UCSD-AML1 (cell line): ENCODE data around the gene FAM111A.

Experiments
- DNase-seq: peaks from one replicate; lab custom pipeline; 2025; ENCODE audit not compliant: unreplicated experiment; lab: John Stamatoyannopoulos, UW

The FAM111A gene

GRCh38 chr11:59141191-59141590, 1.5 kb upstream of the FAM111A start:
- DNase-seq = no peak

DNA sequence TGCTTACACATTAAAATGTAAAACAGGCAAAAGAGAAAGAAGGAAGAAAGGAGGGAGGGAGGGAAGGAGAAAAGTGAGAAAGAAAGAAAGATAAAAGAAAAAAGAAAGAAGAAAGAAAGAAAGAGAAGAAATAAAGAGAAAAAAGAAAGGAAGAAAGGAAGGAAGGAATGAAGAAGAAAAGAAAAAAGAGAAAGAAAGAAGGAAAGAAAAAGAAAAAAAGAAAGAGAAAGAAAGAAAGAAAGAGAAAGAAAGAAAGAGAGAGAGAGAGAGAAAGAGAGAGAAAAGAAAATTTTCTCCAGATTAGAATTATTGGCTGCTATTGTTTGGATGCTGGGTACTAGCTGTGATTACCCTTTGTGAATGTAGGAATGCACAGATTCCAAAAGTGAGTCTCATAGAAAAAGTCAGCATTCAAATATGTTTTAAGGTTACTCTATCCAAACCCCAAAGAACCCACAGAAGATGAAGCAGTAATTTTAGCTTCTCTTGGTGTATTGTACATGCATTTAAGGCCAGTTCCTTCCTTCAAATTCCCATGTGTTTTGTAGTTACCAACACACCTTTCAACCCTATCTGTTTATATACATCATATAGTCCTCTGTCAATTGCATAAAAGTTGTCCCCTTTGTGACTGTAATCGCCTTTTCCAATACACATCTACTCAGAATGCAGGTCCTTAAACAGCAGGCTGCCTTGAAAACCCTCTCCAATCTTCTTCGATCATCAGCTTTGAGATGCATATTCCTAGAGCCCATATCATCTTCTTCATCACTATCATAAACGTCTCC, 789 bp upstream of the FAM111A start:
- no peak for DNase-seq

GRCh38 chr11:59144096-59144495, 1.4 kb downstream of the FAM111A start:
- no peak for DNase-seq

DNA sequence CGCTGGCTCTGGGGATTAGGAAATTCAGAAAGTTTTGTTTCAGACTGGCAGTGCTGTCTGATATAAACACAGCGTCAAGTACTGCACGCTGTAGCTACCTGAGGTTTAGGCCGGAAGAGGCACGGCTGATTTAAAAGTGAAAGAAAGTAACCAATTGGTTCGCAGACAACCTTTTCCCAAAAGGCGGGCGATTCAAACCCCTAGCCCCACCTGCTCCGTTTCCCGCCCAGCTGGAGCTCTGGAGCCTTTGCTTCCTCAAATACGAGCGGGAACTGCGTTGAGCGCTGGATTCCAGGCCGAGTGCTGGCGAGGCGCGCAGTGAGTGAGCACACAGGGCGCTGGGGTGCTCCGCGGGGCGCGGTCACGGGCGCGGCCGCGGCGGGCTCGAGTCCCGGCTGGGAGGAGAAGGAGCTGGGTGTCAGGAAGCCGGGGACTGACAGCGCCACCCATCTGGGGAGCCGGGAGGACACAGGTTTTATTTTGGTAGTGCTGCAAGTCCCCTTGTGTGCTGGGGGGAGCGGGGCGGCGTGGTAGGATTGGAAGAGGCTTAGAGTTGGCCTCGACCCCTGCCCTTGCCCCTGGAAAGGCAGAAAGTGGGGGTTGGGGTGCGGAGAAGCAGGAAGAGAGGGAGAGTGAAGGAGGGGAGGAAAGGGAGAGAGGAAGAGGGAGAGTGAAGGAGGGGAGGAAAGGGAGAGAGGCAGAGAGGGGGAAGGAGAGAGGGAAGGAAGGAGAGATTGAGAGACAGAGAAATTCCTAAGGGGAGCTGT, 2.1 kb downstream of the FAM111A start:
- peak; percentile 78 for DNase-seq

DNA sequence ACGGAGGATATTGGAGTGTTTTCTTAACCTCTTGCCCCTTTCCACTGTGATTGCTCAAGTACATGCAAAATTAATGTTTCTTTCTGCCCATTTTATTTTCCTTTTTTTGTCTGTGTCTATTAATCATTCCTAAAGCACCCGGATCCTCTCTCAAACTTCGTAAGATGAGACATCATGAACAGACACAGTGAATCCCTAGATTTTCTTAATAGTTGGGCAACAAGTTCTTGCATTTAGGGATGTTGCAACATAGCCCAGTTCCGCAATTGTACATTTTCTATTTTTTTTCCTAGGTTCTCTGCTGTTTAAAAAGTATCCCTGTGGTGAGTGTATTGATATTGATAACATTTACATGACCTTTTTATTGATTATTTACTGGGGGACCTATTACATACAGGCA, 2.9 kb downstream of the FAM111A start:
- DNase-seq = no peak

DNA sequence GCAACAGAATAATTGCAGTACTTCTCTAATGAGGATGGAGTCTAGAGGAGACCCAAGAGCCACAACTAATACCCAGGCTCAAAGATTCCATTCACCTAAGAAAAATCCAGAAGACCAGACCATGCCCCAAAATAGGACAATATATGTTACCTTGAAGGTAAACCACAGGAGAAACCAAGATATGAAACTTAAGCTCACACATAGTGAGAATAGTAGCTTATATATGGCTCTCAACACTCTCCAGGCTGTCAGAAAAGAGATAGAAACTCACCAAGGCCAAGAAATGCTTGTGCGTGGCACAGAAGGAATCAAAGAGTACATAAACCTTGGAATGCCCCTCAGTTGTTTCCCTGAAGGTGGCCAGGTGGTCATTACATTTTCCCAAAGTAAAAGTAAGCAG, 9.1 kb downstream of the FAM111A start:
- DNase-seq = no peak

- DNase-seq = no peak
Measured at GRCh38 chr11:59152312-59152951, 9.8 kb downstream of the FAM111A start.

GRCh38 chr11:59154610-59155009, 12.0 kb downstream of the FAM111A start:
- no peak for DNase-seq

DNA sequence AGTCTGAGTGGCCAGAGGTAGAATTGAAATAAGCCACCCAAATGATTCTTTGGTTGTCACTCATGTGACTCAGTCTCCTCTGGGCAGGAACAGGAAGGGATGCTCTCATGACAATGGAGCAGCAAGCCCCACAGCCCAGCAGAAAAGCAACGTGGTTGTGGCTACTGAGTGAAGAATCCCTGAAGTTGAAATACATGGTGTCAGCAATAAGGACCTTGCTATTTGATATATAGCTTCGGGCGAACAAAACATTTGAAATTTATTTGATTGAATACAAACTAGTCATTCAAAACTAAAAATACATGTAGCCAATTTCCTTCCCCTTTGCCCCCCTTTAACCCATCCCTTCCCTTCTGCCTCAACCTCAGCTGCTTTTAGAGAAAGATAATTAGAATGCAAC, 14.8 kb downstream of the FAM111A start:
- DNase-seq = no peak

- DNase-seq = peak; percentile 25
Measured at GRCh38 chr11:59158206-59159068, 15.8 kb downstream of the FAM111A start.

DNA sequence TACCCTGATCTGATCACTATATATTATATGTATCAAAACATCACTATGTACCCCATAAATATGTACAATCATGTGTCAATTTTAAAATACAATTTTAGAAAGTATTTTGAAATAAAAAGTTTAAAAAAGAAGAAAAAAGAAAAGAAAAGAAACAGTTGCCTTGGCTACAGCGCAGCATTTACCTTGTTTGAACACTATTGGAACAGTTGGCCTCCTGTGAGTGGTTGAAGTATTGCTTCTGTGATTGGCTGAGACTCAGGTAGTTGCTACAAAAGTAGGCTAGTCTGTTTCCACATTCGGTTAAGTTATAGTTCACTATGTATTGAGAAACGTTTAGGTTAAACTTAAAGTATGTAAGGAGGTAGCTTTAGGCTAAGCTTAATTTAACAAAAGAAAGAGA, 21.4 kb downstream of the FAM111A start:
- DNase-seq = no peak

- DNase-seq = peak; percentile 84
Measured at GRCh38 chr11:59171508-59172322, 29.1 kb downstream of the FAM111A start, which contains the start of gene DTX4. Gene DTX4 (plus strand): TSS chr11:59172132. CDS start chr11:59172596, 464 bp downstream.

- no peak for DNase-seq
Measured at GRCh38 chr11:59172345-59173079, 29.9 kb downstream of the FAM111A start.

DNA sequence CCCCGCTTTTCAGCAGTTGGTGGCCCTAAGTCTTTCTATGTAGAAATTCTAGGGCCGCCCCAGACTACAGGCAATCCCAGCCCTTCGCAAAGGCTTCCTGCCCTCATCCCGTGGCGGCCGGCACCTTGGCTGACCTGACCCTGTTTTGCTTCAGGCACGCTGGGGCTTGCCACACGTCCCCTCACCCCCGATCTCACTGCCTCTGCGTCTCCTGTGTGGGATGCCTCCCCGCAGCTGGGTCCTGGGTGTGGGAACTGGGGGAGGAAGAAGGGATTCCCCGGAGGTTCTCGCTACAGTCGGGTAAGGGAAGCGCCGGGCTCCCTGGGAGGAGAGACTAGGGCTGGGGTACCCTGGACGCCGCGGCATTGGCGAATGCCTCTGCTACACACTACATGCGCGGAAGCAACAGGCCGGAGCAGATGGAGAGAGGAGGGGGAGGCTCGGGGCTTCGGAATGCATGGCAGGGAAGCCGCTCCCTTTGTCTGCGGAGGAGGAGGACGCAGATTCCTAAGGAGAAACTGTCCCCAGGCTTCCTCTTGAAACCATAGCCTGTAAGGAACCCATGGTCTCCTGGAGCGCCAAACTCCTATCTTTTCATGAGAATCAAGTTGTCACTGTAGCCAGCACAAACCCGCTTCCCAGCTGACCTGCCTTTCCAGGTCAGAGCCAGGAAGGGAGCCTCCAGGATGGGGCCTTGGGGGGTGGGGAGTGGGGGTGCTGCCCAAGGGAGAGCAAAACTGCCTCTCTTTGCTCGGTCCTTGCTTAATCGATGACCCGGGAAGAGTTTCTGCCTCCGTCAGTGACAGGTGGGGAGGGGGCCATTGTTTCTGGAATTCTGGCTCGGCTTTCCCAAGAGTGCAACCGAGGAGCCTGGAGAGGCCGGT, 30.7 kb downstream of the FAM111A start:
- no peak for DNase-seq

DNA sequence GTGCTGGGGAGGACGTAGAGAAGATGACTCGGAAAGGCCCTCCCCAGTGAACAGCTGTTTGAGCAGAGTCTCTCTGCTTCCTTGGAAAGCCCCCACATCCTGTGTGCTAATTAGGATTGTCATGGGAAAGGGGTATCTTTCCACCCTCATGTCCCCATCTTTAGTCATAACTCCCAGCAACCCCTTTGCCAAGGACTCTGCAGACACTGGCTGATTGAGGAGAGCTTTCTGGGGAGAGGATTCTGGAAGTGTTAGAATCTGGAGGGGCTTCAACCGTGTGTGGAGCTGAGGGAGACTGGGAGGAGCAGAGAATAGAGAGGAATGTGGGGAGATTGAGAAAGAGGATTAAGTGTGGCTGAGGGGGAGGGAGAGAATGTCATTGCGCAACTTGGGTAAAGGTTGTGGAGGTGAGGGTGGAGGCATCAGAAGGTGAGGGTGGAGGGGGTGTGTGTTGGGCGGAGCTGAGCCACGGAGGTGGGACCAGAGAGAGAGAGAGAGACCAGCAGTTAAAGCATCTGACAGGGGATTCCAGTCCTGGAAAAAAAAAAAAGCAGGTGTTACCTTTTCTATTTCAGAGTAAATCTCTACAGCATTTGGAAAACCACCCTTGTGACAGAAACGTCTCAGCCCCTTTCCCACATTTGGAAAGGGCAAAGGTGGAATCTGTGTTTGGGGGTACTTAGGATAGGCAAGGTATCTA, 31.5 kb downstream of the FAM111A start:
- no peak for DNase-seq

DNA sequence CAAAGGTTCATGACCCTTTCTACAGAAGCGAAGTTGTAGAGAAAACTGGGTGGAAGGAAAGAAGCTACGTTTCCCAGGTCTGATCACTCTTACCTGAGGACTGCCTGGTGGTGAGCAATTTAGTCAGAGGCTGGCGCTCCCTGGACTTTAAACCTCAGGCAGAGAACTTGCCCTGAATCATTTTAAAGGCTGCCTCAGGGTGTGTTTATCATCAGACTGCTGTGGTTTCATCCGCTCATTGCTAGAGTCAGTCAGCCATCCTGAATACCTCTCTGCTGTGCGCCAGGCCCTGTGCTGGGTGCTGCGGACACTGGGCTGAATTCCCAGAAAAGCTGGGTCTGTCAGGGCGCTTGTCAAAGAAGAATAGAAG, 32.0 kb downstream of the FAM111A start:
- DNase-seq = no peak

DNA sequence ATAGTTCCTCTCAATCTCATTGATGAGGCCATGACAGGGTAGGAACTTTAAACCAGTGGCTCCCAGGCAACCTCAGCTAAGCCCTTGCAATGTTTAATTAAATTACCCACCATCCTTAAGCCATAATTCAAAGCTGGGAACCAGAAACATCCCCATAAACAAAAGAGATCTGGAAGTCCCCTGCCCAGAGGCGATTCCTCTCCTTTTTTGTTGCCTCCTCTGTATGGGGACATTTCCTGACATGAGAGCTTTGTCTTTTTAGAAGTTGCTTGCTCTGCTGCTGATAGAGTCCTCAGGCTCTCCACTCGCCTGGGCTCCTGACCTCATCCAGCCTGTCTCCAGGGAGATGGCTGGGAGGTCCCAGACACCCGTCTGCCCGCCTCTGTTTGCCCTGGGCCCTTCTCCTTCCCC, 32.4 kb downstream of the FAM111A start:
- no peak for DNase-seq

- DNase-seq = no peak
Measured at GRCh38 chr11:59176330-59176729, 33.7 kb downstream of the FAM111A start.
